Measurements from ENCODE around the gene GNG11. TPM values are rescaled to one million over a fixed set of nuclear protein-coding genes. Genes with fewer than 3 reads are reported as not detected.

Gene GNG11
- total RNA-seq, 1 donor from 2014 or later: 8.8 TPM

DNA sequence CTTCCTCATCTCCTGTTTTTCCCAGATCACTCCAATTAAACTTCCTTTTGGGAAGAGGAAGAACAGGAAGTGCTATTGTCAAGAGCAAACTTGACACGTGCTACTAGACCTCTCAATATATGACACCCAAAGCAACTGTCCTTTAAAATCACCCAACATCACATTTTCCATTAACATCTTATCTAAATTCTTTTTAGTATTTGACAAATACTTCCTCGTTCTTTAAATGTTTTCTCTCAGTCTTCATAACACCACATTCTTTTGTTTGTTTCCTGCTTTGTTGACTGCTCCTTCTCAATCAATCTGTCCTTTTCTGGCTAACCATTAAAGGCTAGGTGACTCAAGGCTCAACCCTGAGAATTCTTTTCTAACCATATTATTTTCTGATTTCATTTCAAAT, 23.9 kb upstream of the GNG11 start:
- TF ChIP-seq EZH2 (IDR thresholded peaks at IDR 0.05; ENCODE audit: insufficient read depth, low read length): no peak
- TF ChIP-seq, protein P1, sequence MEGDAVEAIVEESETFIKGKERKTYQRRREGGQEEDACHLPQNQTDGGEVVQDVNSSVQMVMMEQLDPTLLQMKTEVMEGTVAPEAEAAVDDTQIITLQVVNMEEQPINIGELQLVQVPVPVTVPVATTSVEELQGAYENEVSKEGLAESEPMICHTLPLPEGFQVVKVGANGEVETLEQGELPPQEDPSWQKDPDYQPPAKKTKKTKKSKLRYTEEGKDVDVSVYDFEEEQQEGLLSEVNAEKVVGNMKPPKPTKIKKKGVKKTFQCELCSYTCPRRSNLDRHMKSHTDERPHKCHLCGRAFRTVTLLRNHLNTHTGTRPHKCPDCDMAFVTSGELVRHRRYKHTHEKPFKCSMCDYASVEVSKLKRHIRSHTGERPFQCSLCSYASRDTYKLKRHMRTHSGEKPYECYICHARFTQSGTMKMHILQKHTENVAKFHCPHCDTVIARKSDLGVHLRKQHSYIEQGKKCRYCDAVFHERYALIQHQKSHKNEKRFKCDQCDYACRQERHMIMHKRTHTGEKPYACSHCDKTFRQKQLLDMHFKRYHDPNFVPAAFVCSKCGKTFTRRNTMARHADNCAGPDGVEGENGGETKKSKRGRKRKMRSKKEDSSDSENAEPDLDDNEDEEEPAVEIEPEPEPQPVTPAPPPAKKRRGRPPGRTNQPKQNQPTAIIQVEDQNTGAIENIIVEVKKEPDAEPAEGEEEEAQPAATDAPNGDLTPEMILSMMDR (IDR thresholded peaks at IDR 0.05; ENCODE audit: insufficient read depth, low read depth, low read length): no peak
- no peak overlapping the region for H3K4me3 Mint-ChIP-seq (ENCODE audit: unreplicated experiment)
- H3K79me2 ChIP-seq (ENCODE audit: insufficient read depth, low read length): no peaks in the 10 kb centered on the region
- no peaks in the 10 kb centered on the region for H3K36me3 ChIP-seq (ENCODE audit: insufficient read depth, low read length)
- H3K9ac ChIP-seq (ENCODE audit: low read length): no peak overlapping the region
- no peaks in the 10 kb centered on the region for H3K9me3 ChIP-seq (ENCODE audit: insufficient read depth, low read depth, low read length)
- no peaks in the 10 kb centered on the region for H3K27me3 ChIP-seq (ENCODE audit: insufficient read depth, low read length)
- H4K20me1 ChIP-seq (ENCODE audit: insufficient read depth, low read length): no peaks in the 10 kb centered on the region
- no peaks in the 10 kb centered on the region for H3K27me3 Mint-ChIP-seq (ENCODE audit: low read depth, unreplicated experiment)
- H3K4me3 ChIP-seq (ENCODE audit: insufficient read depth, low read depth, low read length): no peak overlapping the region
- no peak overlapping the region for H3K4me2 ChIP-seq (ENCODE audit: low read length)
- peaks cover 6% of the 10 kb centered on the region for H3K4me1 Mint-ChIP-seq (ENCODE audit: low read depth, unreplicated experiment)
- no peak overlapping the region for H3K27ac ChIP-seq (ENCODE audit: low read depth, low read length)
- DNase-seq (ENCODE audit: low read depth) (no peak), FAIRE-seq (no peak)
- H3K9me3 Mint-ChIP-seq (ENCODE audit: unreplicated experiment): no peaks in the 10 kb centered on the region
- no peak overlapping the region for H3K27ac Mint-ChIP-seq (ENCODE audit: unreplicated experiment)
- H2AFZ ChIP-seq (ENCODE audit: low read depth, low read length): no peak overlapping the region
- H3K36me3 Mint-ChIP-seq (ENCODE audit: low read depth, unreplicated experiment): no peaks in the 10 kb centered on the region
- peaks cover 4% of the 10 kb centered on the region for H3K4me1 ChIP-seq (ENCODE audit: insufficient read depth, low read length)

DNA sequence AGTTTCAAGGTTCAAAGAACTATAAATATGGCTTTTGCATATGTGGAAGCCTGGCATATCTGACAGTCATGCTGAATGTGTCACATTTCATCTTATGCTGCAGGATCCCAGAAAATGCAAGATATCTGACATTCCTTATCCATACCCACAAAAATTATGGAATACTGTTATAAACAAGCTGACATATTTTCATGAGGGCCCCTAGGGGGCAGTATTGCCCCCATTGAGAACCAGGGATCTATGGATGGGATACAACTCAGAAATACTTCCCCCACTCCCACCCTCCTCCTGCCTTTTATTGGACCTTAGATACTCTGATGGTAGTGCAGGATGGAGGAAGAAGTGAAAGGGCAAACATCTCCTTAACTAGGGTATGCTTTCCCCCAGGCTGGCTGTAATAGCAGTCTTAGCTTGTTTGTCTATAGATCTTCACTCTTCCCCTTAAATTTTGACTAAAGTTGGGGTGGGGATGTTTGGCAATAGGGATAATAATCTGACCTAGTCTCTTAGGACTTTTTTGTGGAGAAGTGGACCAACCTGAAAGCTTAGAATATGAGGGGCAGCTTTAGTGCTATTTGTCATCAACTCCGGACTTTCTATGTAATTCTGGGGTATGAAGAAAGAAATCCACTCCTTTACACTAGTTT, 18.6 kb upstream of the GNG11 start:
- no peak overlapping the region for H3K4me2 ChIP-seq (ENCODE audit: low read length)
- peak; percentile 44 for DNase-seq (ENCODE audit: low read depth)
- H3K27me3 ChIP-seq (ENCODE audit: insufficient read depth, low read length): no peaks in the 10 kb centered on the region
- Mint-ChIP-seq H3K9me3 (ENCODE audit: unreplicated experiment) (no peaks in the 10 kb centered on the region), H3K4me3 (ENCODE audit: unreplicated experiment) (no peak overlapping the region), H3K27ac (ENCODE audit: unreplicated experiment) (no peak overlapping the region), H3K27me3 (ENCODE audit: low read depth, unreplicated experiment) (no peaks in the 10 kb centered on the region), H3K36me3 (ENCODE audit: low read depth, unreplicated experiment) (no peaks in the 10 kb centered on the region), H3K4me1 (ENCODE audit: low read depth, unreplicated experiment) (no peaks in the 10 kb centered on the region)
- no peak overlapping the region for H3K9ac ChIP-seq (ENCODE audit: low read length)
- no peaks in the 10 kb centered on the region for H4K20me1 ChIP-seq (ENCODE audit: insufficient read depth, low read length)
- H3K79me2 ChIP-seq (ENCODE audit: insufficient read depth, low read length): no peaks in the 10 kb centered on the region
- no peak overlapping the region for H2AFZ ChIP-seq (ENCODE audit: low read depth, low read length)
- no peaks in the 10 kb centered on the region for H3K4me1 ChIP-seq (ENCODE audit: insufficient read depth, low read length)
- H3K4me3 ChIP-seq (ENCODE audit: insufficient read depth, low read depth, low read length): no peak overlapping the region
- H3K27ac ChIP-seq (ENCODE audit: low read depth, low read length): no peak overlapping the region
- H3K36me3 ChIP-seq (ENCODE audit: insufficient read depth, low read length): no peaks in the 10 kb centered on the region
- FAIRE-seq: peak; percentile 72
- no peaks in the 10 kb centered on the region for H3K9me3 ChIP-seq (ENCODE audit: insufficient read depth, low read depth, low read length)
- TF ChIP-seq, protein P1 (IDR thresholded peaks at IDR 0.05; ENCODE audit: insufficient read depth, low read depth, low read length): peak; percentile 88
- TF ChIP-seq EZH2 (IDR thresholded peaks at IDR 0.05; ENCODE audit: insufficient read depth, low read length): no peak

DNA sequence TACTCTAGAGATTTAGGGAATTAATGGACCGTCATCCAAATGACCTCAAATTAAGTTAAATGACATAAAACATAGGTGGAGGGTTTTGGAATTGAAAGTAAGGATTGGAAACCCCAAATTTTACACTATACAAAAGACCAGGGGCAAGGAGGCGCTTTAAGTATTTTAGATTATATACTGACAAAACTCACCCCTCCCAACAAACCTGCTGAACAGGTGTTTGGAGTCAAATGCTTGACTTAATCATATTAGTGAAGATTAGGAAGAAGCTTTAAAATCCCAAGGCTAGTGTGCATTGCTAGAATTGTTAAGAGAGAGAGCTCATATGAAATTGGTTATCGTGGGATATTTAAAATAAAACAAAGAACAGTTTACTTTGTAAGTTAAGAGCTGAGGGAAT, 15.3 kb upstream of the GNG11 start, which contains the start of gene GNGT1:
GNGT1 (plus strand) TSS at position 301 of the 400 bp plus-strand sequence. CDS start 180 bp downstream, outside the sequence.
- H3K9me3 ChIP-seq (ENCODE audit: insufficient read depth, low read depth, low read length): no peaks in the 10 kb centered on the region
- Mint-ChIP-seq H3K27ac (ENCODE audit: unreplicated experiment) (no peak within 1 kb of the TSS), H3K4me1 (ENCODE audit: low read depth, unreplicated experiment) (no peaks in the 10 kb centered on the region), H3K36me3 (ENCODE audit: low read depth, unreplicated experiment) (no peaks in the 10 kb centered on the region), H3K27me3 (ENCODE audit: low read depth, unreplicated experiment) (no peaks in the 10 kb centered on the region), H3K9me3 (ENCODE audit: unreplicated experiment) (no peaks in the 10 kb centered on the region), H3K4me3 (ENCODE audit: unreplicated experiment) (no peak within 1 kb of the TSS)
- H2AFZ ChIP-seq (ENCODE audit: low read depth, low read length): no peak within 1 kb of the TSS
- no peaks in the 10 kb centered on the region for H3K79me2 ChIP-seq (ENCODE audit: insufficient read depth, low read length)
- H3K4me3 ChIP-seq (ENCODE audit: insufficient read depth, low read depth, low read length): no peak within 1 kb of the TSS
- no peaks in the 10 kb centered on the region for H3K36me3 ChIP-seq (ENCODE audit: insufficient read depth, low read length)
- H3K4me1 ChIP-seq (ENCODE audit: insufficient read depth, low read length): no peaks in the 10 kb centered on the region
- H3K27me3 ChIP-seq (ENCODE audit: insufficient read depth, low read length): no peaks in the 10 kb centered on the region
- DNase-seq (ENCODE audit: low read depth): no peak
- TF ChIP-seq EZH2 (IDR thresholded peaks at IDR 0.05; ENCODE audit: insufficient read depth, low read length): no peak
- TF ChIP-seq, protein P1 (IDR thresholded peaks at IDR 0.05; ENCODE audit: insufficient read depth, low read depth, low read length): no peak
- H3K27ac ChIP-seq (ENCODE audit: low read depth, low read length): no peak within 1 kb of the TSS
- H4K20me1 ChIP-seq (ENCODE audit: insufficient read depth, low read length): no peaks in the 10 kb centered on the region
- H3K9ac ChIP-seq (ENCODE audit: low read length): no peak within 1 kb of the TSS
- no peak within 1 kb of the TSS for H3K4me2 ChIP-seq (ENCODE audit: low read length)
- FAIRE-seq: no peak

Data from astrocyte (in vitro differentiated cells and primary cell).